ENCODE results near the gene ACP5.

ACP5 gene

GRCh38 chr19:11534538-11534937, 42.9 kb downstream of the ACP5 start:
- H3K27ac Mint-ChIP-seq, result no peak overlapping the region
- H3K4me3 Mint-ChIP-seq, result peak overlapping the region; percentile 33

GRCh38 chr19:11530432-11530831, 47.0 kb downstream of the ACP5 start:
- Mint-ChIP-seq H3K4me3 (no peak overlapping the region), H3K36me3 (ENCODE audit: low read depth) (peaks cover 4% of the 10 kb centered on the region), H3K9me3 (no peaks in the 10 kb centered on the region), H3K27me3 (ENCODE audit: low read depth, poor library complexity) (peaks cover 24% of the 10 kb centered on the region), H3K27ac (no peak overlapping the region), H3K4me1 (peaks cover 17% of the 10 kb centered on the region)
- DNase-seq, result peak; percentile 39
- TF ChIP-seq CTCF (IDR thresholded peaks at IDR 0.05), result no peak

More at GRCh38 chr19:11534538-11534937, 42.9 kb downstream of the ACP5 start:
- H3K9me3 Mint-ChIP-seq, result no peaks in the 10 kb centered on the region
- TF ChIP-seq CTCF (IDR thresholded peaks at IDR 0.05), result no peak
- no peaks in the 10 kb centered on the region for H3K36me3 Mint-ChIP-seq (ENCODE audit: low read depth)
- peaks cover 25% of the 10 kb centered on the region for H3K4me1 Mint-ChIP-seq
- DNase-seq, result no peak
- H3K27me3 Mint-ChIP-seq (ENCODE audit: low read depth, poor library complexity), result peaks cover 28% of the 10 kb centered on the region

- peak within 1 kb of the TSS; percentile 87 for H3K27ac Mint-ChIP-seq
- TF ChIP-seq CTCF (IDR thresholded peaks at IDR 0.05), result no peak
- peaks cover 11% of the 10 kb centered on the region for H3K4me1 Mint-ChIP-seq
- peak; percentile 92 for DNase-seq
- H3K27me3 Mint-ChIP-seq (ENCODE audit: low read depth, poor library complexity), result peaks cover 13% of the 10 kb centered on the region
- H3K9me3 Mint-ChIP-seq, result no peaks in the 10 kb centered on the region
- peaks cover 4% of the 10 kb centered on the region for H3K36me3 Mint-ChIP-seq (ENCODE audit: low read depth)
- H3K4me3 Mint-ChIP-seq, result peak within 1 kb of the TSS; percentile 97
Measured at GRCh38 chr19:11528551-11529341, 48.7 kb downstream of the ACP5 start, which contains the start of gene ECSIT. TSS of gene ECSIT (minus strand) at chr19:11529134. CDS start at chr19:11519170, 9,964 bp downstream.

Data from nephron progenitor cell (in vitro differentiated cells).